HuH-7 (cell line): ENCODE measurements around the gene CCDC148.

Experiments
- DNase-seq: peaks from one replicate; pipeline ENCODE4 v3.0.0; 2011; ENCODE audit warnings: low spot score

The CCDC148 gene

DNA sequence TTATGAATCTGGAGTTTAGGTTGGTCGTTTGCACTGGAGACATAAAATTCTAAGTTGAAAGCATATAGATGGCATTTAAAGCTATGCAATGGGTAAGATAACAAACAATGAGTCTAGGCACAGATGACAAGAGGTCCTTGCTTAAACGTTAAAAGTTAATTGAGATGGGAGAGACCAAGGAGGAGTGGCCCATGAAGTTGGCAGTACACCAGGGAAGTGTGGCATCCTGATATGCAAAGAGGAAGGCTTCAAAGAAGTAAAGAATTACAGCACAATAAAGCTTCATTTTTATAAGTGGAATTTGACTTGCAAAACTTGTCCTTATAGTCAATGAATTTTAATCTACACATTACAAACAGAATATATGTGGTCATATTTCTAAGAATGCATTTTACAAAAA lies 331.7 kb downstream of the CCDC148 start:
- no peak for DNase-seq
